H1 (cell line): ENCODE measurements around the gene CTIF. TPM values are rescaled to one million over a fixed set of nuclear protein-coding genes. Genes with fewer than 3 reads are reported as not detected.

Experiments used
- CTCF ChIA-PET: fragments of 300-600 bp; sonication (Branson Sonifier 250); formaldehyde crosslinking; loops from one replicate; lab custom pipeline; 2021; ENCODE audit not compliant: partially characterized antibody; lab: Charles Lee
- POLR2A ChIA-PET: fragments of 300-600 bp; sonication (Branson Sonifier 250); formaldehyde crosslinking; loops from one replicate; lab custom pipeline; 2021; ENCODE audit warnings: inconsistent platforms; ENCODE audit not compliant: partially characterized antibody; lab: Charles Lee
- DNase-seq, 2 experiments: peaks; one replicate each; pipeline versions ENCODE4 v3.0.0 to v3.0.0-alpha.2; 2010 to 2022; ENCODE audit warnings: low spot score in 2 of 2, low read depth in 1 of 2, mixed read lengths in 1 of 2
- FAIRE-seq: peaks from 2 replicates; lab custom pipeline; 2011; peaks lifted over from hg19 to GRCh38; lab: Jason Lieb, UNC
- H2AFZ ChIP-seq: 2 replicates; pipeline ENCODE4 v1.8.1; 2012; ENCODE audit warnings: low read length, inconsistent platforms
- H2AK5ac ChIP-seq: 2 replicates; pipeline ENCODE4 v1.6.1; 2013; ENCODE audit warnings: low read depth, low read length
- H2BK120ac ChIP-seq: replicated peaks from 2 replicates; pipeline ENCODE3; 2013; ENCODE audit warnings: low read depth, low read length, inconsistent platforms
- H2BK12ac ChIP-seq: 2 replicates; pipeline ENCODE4 v1.6.1; 2013; ENCODE audit warnings: low read depth, low read length
- H2BK15ac ChIP-seq: 2 replicates; pipeline ENCODE4 v1.6.1; 2013; ENCODE audit warnings: low read length
- H2BK20ac ChIP-seq: 2 replicates; pipeline ENCODE4 v1.6.1; 2013; ENCODE audit warnings: low read length
- H2BK5ac ChIP-seq: 2 replicates; pipeline ENCODE4 v1.6.1; 2013; ENCODE audit warnings: low read depth, low read length
- H3K14ac ChIP-seq: 2 replicates; pipeline ENCODE4 v1.6.1; 2013; ENCODE audit warnings: inconsistent platforms; ENCODE audit not compliant: insufficient read length
- H3K18ac ChIP-seq: 2 replicates; pipeline ENCODE4 v1.6.1; 2013; ENCODE audit warnings: low read length; ENCODE audit errors: extremely low read depth
- H3K23ac ChIP-seq: 2 replicates; pipeline ENCODE4 v1.6.1; 2013; ENCODE audit warnings: inconsistent platforms; ENCODE audit not compliant: insufficient read length
- H3K23me2 ChIP-seq: 2 replicates; pipeline ENCODE4 v1.6.1; 2013; ENCODE audit warnings: low read depth, low read length
- H3K27ac ChIP-seq: 2 replicates; pipeline ENCODE4 v1.6.1; 2011; ENCODE audit warnings: low read depth, low read length, inconsistent platforms
- H3K27me3 ChIP-seq, 4 experiments: replicated peaks in 1 of 4; 1 replicate in 1 of 4; 2 replicates in 3 of 4; pipeline versions ENCODE4 v1.6.1 to v1.8.1; 2011 to 2013; ENCODE audit warnings: low read length in 3 of 4, mild to moderate bottlenecking in 3 of 4, inconsistent platforms in 2 of 4, mixed read lengths in 2 of 4, moderate library complexity in 1 of 4; ENCODE audit not compliant: control insufficient read depth in 3 of 4, insufficient read depth in 3 of 4; ENCODE audit errors: extremely low read depth in 1 of 4
- H3K36me3 ChIP-seq, 4 experiments: 2 replicates each; pipeline versions ENCODE4 v1.6.1 to v1.8.1; 2011 to 2013; ENCODE audit warnings: mild to moderate bottlenecking in 4 of 4, low read length in 3 of 4, moderate library complexity in 2 of 4, control low read depth in 1 of 4, inconsistent platforms in 1 of 4; ENCODE audit not compliant: insufficient read depth in 4 of 4, control insufficient read depth in 2 of 4
- H3K4ac ChIP-seq: replicated peaks from 2 replicates; pipeline ENCODE3; 2013; ENCODE audit warnings: low read length, low read depth, mixed read lengths, inconsistent platforms; ENCODE audit not compliant: insufficient read length
- H3K4me1 ChIP-seq, 4 experiments: replicated peaks in 1 of 4; 1 replicate in 1 of 4; 2 replicates in 3 of 4; pipeline versions ENCODE4 v1.6.1 to v1.8.1; 2011 to 2013; ENCODE audit warnings: low read length in 3 of 4, inconsistent platforms in 2 of 4, mixed read lengths in 1 of 4; ENCODE audit not compliant: insufficient read depth in 4 of 4, control insufficient read depth in 3 of 4
- H3K4me2 ChIP-seq, 2 experiments: 2 replicates each; pipeline versions ENCODE4 v1.6.1 to v1.8.1; 2011 to 2013; ENCODE audit warnings: low read depth in 2 of 2, low read length in 2 of 2, control low read depth in 1 of 2, inconsistent platforms in 1 of 2, mild to moderate bottlenecking in 1 of 2; ENCODE audit not compliant: insufficient read depth in 1 of 2
- H3K4me3 ChIP-seq, 4 experiments: fragments of 200-600, 300-600 bp in 1 of 4; sonication (generic), shearing (Covaris generic), sonication (Bioruptor Twin) in 1 of 4; 2 replicates each; pipeline versions ENCODE4 v1.5.1 to v1.8.1; 2011 to 2016; ENCODE audit warnings: low read length in 4 of 4, low read depth in 3 of 4, control low read depth in 2 of 4, inconsistent platforms in 2 of 4, mild to moderate bottlenecking in 2 of 4, mixed read lengths in 1 of 4, moderate library complexity in 1 of 4; ENCODE audit not compliant: insufficient read depth in 2 of 4; ENCODE audit errors: extremely low read depth in 1 of 4
- H3K56ac ChIP-seq: replicated peaks from 2 replicates; pipeline ENCODE3; 2013; ENCODE audit warnings: low read depth, mild to moderate bottlenecking, mixed read lengths, low read length, inconsistent platforms; ENCODE audit not compliant: insufficient read length
- H3K79me1 ChIP-seq: 2 replicates; pipeline ENCODE4 v1.6.1; 2013; ENCODE audit warnings: low read depth, low read length, control low read depth
- H3K79me2 ChIP-seq, 2 experiments: 2 replicates each; pipeline versions ENCODE4 v1.6.1 to v1.8.1; 2012 to 2013; ENCODE audit warnings: low read length in 2 of 2, mild to moderate bottlenecking in 2 of 2, inconsistent platforms in 1 of 2; ENCODE audit not compliant: insufficient read depth in 2 of 2, control insufficient read depth in 1 of 2
- H3K9ac ChIP-seq, 4 experiments: replicated peaks in 1 of 4; 1 replicate in 1 of 4; 2 replicates in 3 of 4; pipeline versions ENCODE4 v1.6.1 to v1.8.1; 2011 to 2013; ENCODE audit warnings: low read depth in 3 of 4, low read length in 3 of 4, control low read depth in 2 of 4, mild to moderate bottlenecking in 2 of 4, moderate library complexity in 2 of 4, inconsistent platforms in 1 of 4; ENCODE audit errors: extremely low read depth in 1 of 4
- H3K9me3 ChIP-seq, 2 experiments: 2 replicates each; pipeline versions ENCODE4 v1.6.1 to v1.8.1; 2012 to 2013; ENCODE audit warnings: mild to moderate bottlenecking in 2 of 2, moderate library complexity in 2 of 2, control low read depth in 1 of 2, inconsistent platforms in 1 of 2, low read depth in 1 of 2, low read length in 1 of 2, mixed read lengths in 1 of 2; ENCODE audit not compliant: insufficient read depth in 2 of 2
- H4K20me1 ChIP-seq, 2 experiments: replicated peaks in 1 of 2; 2 replicates each; pipeline versions ENCODE3 to v1.8.1; 2011 to 2013; ENCODE audit warnings: inconsistent platforms in 2 of 2, low read length in 2 of 2, mild to moderate bottlenecking in 1 of 2; ENCODE audit not compliant: insufficient read depth in 2 of 2, control insufficient read depth in 1 of 2
- H4K5ac ChIP-seq: 2 replicates; pipeline ENCODE4 v1.6.1; 2013; ENCODE audit warnings: low read length, low read depth, mixed read lengths, inconsistent platforms; ENCODE audit not compliant: insufficient read length
- H4K8ac ChIP-seq: 2 replicates; pipeline ENCODE4 v1.8.0; 2013; ENCODE audit warnings: mild to moderate bottlenecking, moderate library complexity, low read length, inconsistent platforms; ENCODE audit not compliant: insufficient read depth; ENCODE audit errors: extremely low read depth
- H4K91ac ChIP-seq: replicated peaks from 2 replicates; pipeline ENCODE3; 2013; ENCODE audit warnings: low read length, mixed read lengths, inconsistent platforms; ENCODE audit not compliant: insufficient read length
- ATF2 ChIP-seq: IDR thresholded peaks from 2 replicates; pipeline ENCODE4 v1.6.1; 2012; ENCODE audit warnings: low read length, inconsistent platforms
- BCL11A ChIP-seq, 2 experiments: IDR thresholded peaks; one replicate each; pipeline ENCODE4 v1.6.1; 2011; ENCODE audit warnings: low read depth in 2 of 2, low read length in 2 of 2, mild to moderate bottlenecking in 2 of 2
- BRCA1 ChIP-seq: IDR thresholded peaks from 2 replicates; pipeline ENCODE4 v1.6.1; 2012; ENCODE audit warnings: low read depth, low read length, improper control_type of control experiment
- CTCF ChIP-seq, 3 experiments: IDR thresholded peaks; 1 replicate in 2 of 3; 2 replicates in 1 of 3; pipeline versions ENCODE4 v1.5.1 to v1.6.1; 2011; ENCODE audit warnings: low read length in 3 of 3, mild to moderate bottlenecking in 3 of 3, inconsistent platforms in 2 of 3, low read depth in 1 of 3, moderate library complexity in 1 of 3; ENCODE audit not compliant: insufficient read depth in 1 of 3; ENCODE audit errors: control extremely low read depth in 1 of 3
- EP300 ChIP-seq, 2 experiments: IDR thresholded peaks; 1 replicate in 1 of 2; 2 replicates in 1 of 2; pipeline ENCODE4 v1.6.1; 2011 to 2012; ENCODE audit warnings: low read depth in 2 of 2, low read length in 2 of 2, mild to moderate bottlenecking in 2 of 2, borderline replicate concordance in 1 of 2, inconsistent platforms in 1 of 2, moderate library complexity in 1 of 2
- SAP30 ChIP-seq: fragments of 300-600 bp; sonication (generic); IDR thresholded peaks from 2 replicates; pipeline ENCODE4 v1.7.1; 2012; ENCODE audit warnings: low read length, moderate library complexity, mild to moderate bottlenecking, inconsistent platforms; ENCODE audit not compliant: insufficient read depth, insufficient replicate concordance
- SIRT6 ChIP-seq: IDR thresholded peaks from one replicate; pipeline ENCODE4 v1.7.1; 2012; ENCODE audit warnings: low read length, inconsistent platforms
- SRF ChIP-seq: IDR thresholded peaks from 2 replicates; pipeline ENCODE4 v1.6.1; 2011; ENCODE audit warnings: mild to moderate bottlenecking, low read depth, low read length, moderate library complexity
- ZNF274 ChIP-seq: IDR thresholded peaks from 2 replicates; pipeline ENCODE4 v1.7.0; 2012; ENCODE audit warnings: low read length, borderline replicate concordance; ENCODE audit errors: extremely low read depth
- WGBS, 2 experiments: shearing (Covaris generic) in 1 of 2; methylation state at CpG; one replicate each; pipeline versions ENCODE4 v1.1.6 to v1.1.7; 2013 to 2015; ENCODE audit warnings: low lambda C conversion rate in 2 of 2, mixed read lengths in 2 of 2, inconsistent platforms in 1 of 2, low coverage in 1 of 2, missing lambda C conversion rate in 1 of 2; ENCODE audit not compliant: insufficient replicate concordance in 2 of 2, insufficient coverage in 1 of 2, insufficient read length in 1 of 2; ENCODE audit errors: extremely low coverage in 1 of 2, missing lambda C conversion rate in 1 of 2; 5-methylcytosine and 5-hydroxymethylcytosine counted together
- polyA plus RNA-seq, 7 experiments: library from polyadenylated mRNA; depleted of rRNA in 3 of 7; stranded (reverse) in 5 of 7; unstranded in 2 of 7; fragments of >200 nt in 5 of 7; fragments of 200-250 nt in 2 of 7; gene quantifications; 1 replicate in 5 of 7; 2 replicates in 1 of 7; 4 replicates in 1 of 7; pipeline versions ENCODE4 v1.2.1 to v1.2.3, GENCODE V29; 2011 to 2013; ENCODE audit warnings: missing spikeins in 2 of 7, mixed read lengths in 2 of 7
- total RNA-seq: library from RNA; stranded (reverse); fragmentation: NEBNext Ultra II Directional; extraction: Animal tissue kit (Norgen Biotek cat#: 25700); gene quantifications from 2 replicates; pipeline ENCODE4 v1.2.1, GENCODE V29; 2021

The CTIF gene
- total and polyA plus RNA-seq, 2 of the 8 experiments (the other 6 are each of a cell fraction or from before 2014, with no cell fraction given) = 9.0 to 17.8 TPM

- Histone ChIP-seq H2BK12ac (no peak overlapping the region), H3K4me2 (no peak overlapping the region), H3K23me2 (no peaks in the 10 kb centered on the region), H4K8ac (no peak overlapping the region), H3K79me2 (peaks cover 0 to 14% of the 10 kb centered on the region in 2 experiments; a peak in 1 of 4 replicates), H3K4me3 (no peak overlapping the region), H2BK20ac (no peak overlapping the region), H3K14ac (no peak overlapping the region), H2AK5ac (no peak overlapping the region), H3K4ac (no peak overlapping the region), H2BK120ac (no peak overlapping the region), H3K9me3 (0 out of 4 replicates have a peak, but pooled peaks cover 0 to 5% of the 10 kb centered on the region in 2 experiments), H3K56ac (no peak overlapping the region), H4K20me1 (peaks cover 2 to 3% of the 10 kb centered on the region in 2 experiments), H3K27me3 (no peaks in the 10 kb centered on the region), H2BK15ac (no peak overlapping the region), H4K91ac (no peak overlapping the region), H2AFZ (no peak overlapping the region), H3K4me1 (peaks cover 3 to 8% (median 3%) of the 10 kb centered on the region in 4 experiments; a peak in 5 of 7 replicates), H3K36me3 (no peaks in the 10 kb centered on the region; a peak in 1 of 8 replicates), H4K5ac (no peak overlapping the region), H3K9ac (no peak overlapping the region), H3K23ac (no peak overlapping the region), H3K27ac (no peak overlapping the region), H3K18ac (no peak overlapping the region), H2BK5ac (no peak overlapping the region), H3K79me1 (peaks cover 7% of the 10 kb centered on the region)
- POLR2A ChIA-PET = no interaction called here
- CTCF ChIA-PET = no interaction called here
- 92% methylated on average over 2 of the region's 2 CpGs; no CpG with 5 or more reads in 1 of the 2 experiments for WGBS, 2 experiments
- DNase-seq = no peak
- no peak for FAIRE-seq
- no peak for TF ChIP-seq ATF2
- no peak for TF ChIP-seq CTCF (IDR thresholded peaks at IDR 0.05; ENCODE audit: control extremely low read depth in 1 of 3, insufficient read depth in 1 of 3, low read depth in 1 of 3, low read length in 3 of 3)
- TF ChIP-seq SIRT6 = no peak
- no peak for TF ChIP-seq ZNF274
- no peak for TF ChIP-seq BCL11A (IDR thresholded peaks at IDR 0.05; ENCODE audit: low read depth in 2 of 2, low read length in 2 of 2)
- TF ChIP-seq EP300 (IDR thresholded peaks at IDR 0.05; ENCODE audit: borderline replicate concordance in 1 of 2, low read depth in 2 of 2, low read length in 2 of 2) = no peak
- TF ChIP-seq BRCA1 = no peak
- no peak for TF ChIP-seq SAP30
- TF ChIP-seq SRF = no peak
Measured at GRCh38 chr18:48582946-48583345, 44.1 kb downstream of the CTIF start.
